HCT116 (cell line): ENCODE data around the gene GALNS.

ENCODE experiments used
- ATF3 ChIP-seq: IDR thresholded peaks from 2 replicates; pipeline ENCODE4 v1.6.1; 2012
- CBX3 ChIP-seq: IDR thresholded peaks from 2 replicates; pipeline ENCODE4 v1.6.1; 2012; ENCODE audit warnings: low read depth
- CEBPB ChIP-seq: IDR thresholded peaks from 2 replicates; pipeline ENCODE4 v1.6.1; 2012; ENCODE audit warnings: low read depth
- CTCF ChIP-seq, 3 experiments: fragments of 200-600 bp in 1 of 3; sonication (generic) in 1 of 3; IDR thresholded peaks in 2 of 3; conservative IDR thresholded peaks in 1 of 3; 2 replicates each; pipeline ENCODE4 v1.5.1; 2012 to 2017; ENCODE audit warnings: low read depth in 2 of 3, low read length in 2 of 3, antibody characterized with exemption in 1 of 3, borderline replicate concordance in 1 of 3, control low read depth in 1 of 3, mild to moderate bottlenecking in 1 of 3, mixed read lengths in 1 of 3, mixed run types in 1 of 3, moderate library complexity in 1 of 3; ENCODE audit not compliant: insufficient read depth in 1 of 3
- EGR1 ChIP-seq: IDR thresholded peaks from 2 replicates; pipeline ENCODE4 v1.6.1; 2012; ENCODE audit warnings: low read depth
- EZH2 ChIP-seq: fragments of 200-600 bp; sonication (generic); IDR thresholded peaks from 2 replicates; pipeline ENCODE4 v1.6.1; 2017; ENCODE audit warnings: antibody characterized with exemption, mixed run types
- FOSL1 ChIP-seq: IDR thresholded peaks from 2 replicates; pipeline ENCODE4 v1.6.1; 2012; ENCODE audit warnings: low read depth
- POLR2A ChIP-seq: IDR thresholded peaks from 2 replicates; pipeline ENCODE4 v1.7.0; 2011; ENCODE audit warnings: borderline replicate concordance; ENCODE audit not compliant: insufficient read depth, insufficient read length; ENCODE audit errors: extremely low read depth
- POLR2AphosphoS5 ChIP-seq: IDR thresholded peaks from 2 replicates; pipeline ENCODE4 v1.6.1; 2011; ENCODE audit warnings: mild to moderate bottlenecking, low read depth, low read length, moderate library complexity
- RAD21 ChIP-seq: IDR thresholded peaks from 2 replicates; pipeline ENCODE4 v1.6.1; 2012; ENCODE audit warnings: low read depth, mild to moderate bottlenecking
- SRF ChIP-seq: IDR thresholded peaks from 2 replicates; pipeline ENCODE4 v1.6.1; 2012; ENCODE audit warnings: low read depth
- TCF7L2 ChIP-seq: IDR thresholded peaks from 2 replicates; pipeline ENCODE4 v1.7.0; 2011; ENCODE audit warnings: borderline replicate concordance, inconsistent platforms; ENCODE audit not compliant: insufficient read depth, insufficient read length; ENCODE audit errors: extremely low read depth
- ZNF274 ChIP-seq: fragments of 200-500 bp; sonication (Bioruptor generic); IDR thresholded peaks from 2 replicates; pipeline ENCODE4 v1.6.1; 2014; ENCODE audit warnings: mild to moderate bottlenecking, low read depth, low read length, inconsistent platforms
- TF ChIP-seq, protein P1 (sequence below): IDR thresholded peaks from 2 replicates; pipeline ENCODE4 v1.6.1; 2012

- TF ChIP-seq CTCF (IDR thresholded peaks at IDR 0.05 in 2 of 3, conservative IDR thresholded peaks at IDR 0.05 in 1 of 3; ENCODE audit: borderline replicate concordance in 1 of 3, insufficient read depth in 1 of 3, low read depth in 2 of 3, low read length in 2 of 3), result no peak
- TF ChIP-seq POLR2AphosphoS5, result no peak
- TF ChIP-seq RAD21, result no peak
- no peak for TF ChIP-seq CBX3
- TF ChIP-seq, protein P1, sequence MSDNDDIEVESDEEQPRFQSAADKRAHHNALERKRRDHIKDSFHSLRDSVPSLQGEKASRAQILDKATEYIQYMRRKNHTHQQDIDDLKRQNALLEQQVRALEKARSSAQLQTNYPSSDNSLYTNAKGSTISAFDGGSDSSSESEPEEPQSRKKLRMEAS, result no peak
- no peak for TF ChIP-seq FOSL1
- no peak for TF ChIP-seq SRF
- no peak for TF ChIP-seq ZNF274
- no peak for TF ChIP-seq POLR2A
- no peak for TF ChIP-seq EZH2
- no peak for TF ChIP-seq CEBPB
- no peak for TF ChIP-seq EGR1
- no peak for TF ChIP-seq ATF3
- TF ChIP-seq TCF7L2, result no peak
Measured at GRCh38 chr16:88810166-88810911, 46.4 kb downstream of the GALNS start.
